Neural crest cell (in vitro differentiated cells): ENCODE data around the gene ZC3H12A. TPM values are rescaled to one million over a fixed set of nuclear protein-coding genes. Genes with fewer than 3 reads are reported as not detected.
"Not testable (repeated sequence)": the region's sequence is repeated elsewhere in the genome, so short reads cannot be mapped to it uniquely, and the experiment has no call there.

ENCODE experiments used
- DNase-seq: peaks from one replicate; pipeline ENCODE4 v3.0.0; 2021; ENCODE audit warnings: low read depth, mixed read lengths, low spot score
- H3K27ac Mint-ChIP-seq: one replicate; pipeline ENCODE4 v1.8.0; 2021; ENCODE audit warnings: mild to moderate bottlenecking, mixed read lengths; ENCODE audit not compliant: unreplicated experiment
- H3K27me3 Mint-ChIP-seq: 2 replicates; pipeline ENCODE4 v1.8.0; 2021; ENCODE audit warnings: low read depth, mild to moderate bottlenecking, mixed read lengths
- H3K36me3 Mint-ChIP-seq: 2 replicates; pipeline ENCODE4 v1.8.0; 2021; ENCODE audit warnings: low read depth, mild to moderate bottlenecking, mixed read lengths
- H3K4me1 Mint-ChIP-seq: 2 replicates; pipeline ENCODE4 v1.8.0; 2021; ENCODE audit warnings: mixed read lengths
- H3K4me3 Mint-ChIP-seq: one replicate; pipeline ENCODE4 v1.8.0; 2021; ENCODE audit warnings: mild to moderate bottlenecking, mixed read lengths
- H3K9me3 Mint-ChIP-seq: 2 replicates; pipeline ENCODE4 v1.8.0; 2021; ENCODE audit warnings: mixed read lengths
- CTCF ChIP-seq: fragments of 200-600 bp; sonication (generic); conservative IDR thresholded peaks from 2 replicates; pipeline ENCODE4 v1.5.0; 2021; ENCODE audit warnings: antibody characterized with exemption, mild to moderate bottlenecking
- total RNA-seq: library from RNA; stranded (reverse); gene quantifications from 2 replicates; pipeline ENCODE4 v1.2.1, GENCODE V29; 2021

ZC3H12A gene
- total RNA-seq, 1 donor from 2014 or later, result 3.6 TPM

GRCh38 chr1:37498872-37499617 is 24.7 kb downstream of the ZC3H12A start:
- DNase-seq, result no peak
- no peak for TF ChIP-seq CTCF
- Mint-ChIP-seq H3K4me1 (no peaks in the 10 kb centered on the region), H3K9me3 (no peaks in the 10 kb centered on the region), H3K36me3 (peaks cover 4% of the 10 kb centered on the region), H3K27ac (no peak overlapping the region), H3K27me3 (no peaks in the 10 kb centered on the region), H3K4me3 (no peak overlapping the region)

- no peaks in the 10 kb centered on the region for H3K4me1 Mint-ChIP-seq
- H3K9me3 Mint-ChIP-seq, result no peaks in the 10 kb centered on the region
- no peak overlapping the region for H3K27ac Mint-ChIP-seq
- no peaks in the 10 kb centered on the region for H3K27me3 Mint-ChIP-seq
- no peak for DNase-seq
- H3K36me3 Mint-ChIP-seq, result peaks cover 10% of the 10 kb centered on the region
- TF ChIP-seq CTCF, result no peak
- no peak overlapping the region for H3K4me3 Mint-ChIP-seq
These were observed 27.3 kb downstream of the ZC3H12A start for GRCh38 chr1:37501661-37502060.

- no peak overlapping the region for H3K27ac Mint-ChIP-seq
- H3K36me3 Mint-ChIP-seq, result peaks cover 10% of the 10 kb centered on the region
- H3K4me3 Mint-ChIP-seq, result no peak overlapping the region
- no peak for TF ChIP-seq CTCF
- no peaks in the 10 kb centered on the region for H3K27me3 Mint-ChIP-seq
- no peaks in the 10 kb centered on the region for H3K4me1 Mint-ChIP-seq
- DNase-seq, result no peak
- no peaks in the 10 kb centered on the region for H3K9me3 Mint-ChIP-seq
These were observed 27.7 kb downstream of the ZC3H12A start for GRCh38 chr1:37502104-37502503.

GRCh38 chr1:37502791-37503190 is 28.4 kb downstream of the ZC3H12A start:
- H3K27me3 Mint-ChIP-seq, DNase-seq: not testable (repeated sequence)

GRCh38 chr1:37506740-37507139 is 32.4 kb downstream of the ZC3H12A start:
- no peak overlapping the region for H3K4me3 Mint-ChIP-seq
- H3K27ac Mint-ChIP-seq, result no peak overlapping the region
- no peaks in the 10 kb centered on the region for H3K9me3 Mint-ChIP-seq
- no peak for TF ChIP-seq CTCF
- no peak for DNase-seq
- H3K27me3 Mint-ChIP-seq, result no peaks in the 10 kb centered on the region
- peaks cover 1% of the 10 kb centered on the region for H3K4me1 Mint-ChIP-seq
- peaks cover 15% of the 10 kb centered on the region for H3K36me3 Mint-ChIP-seq

More at GRCh38 chr1:37502791-37503190, 28.4 kb downstream of the ZC3H12A start:
- H3K27ac Mint-ChIP-seq, H3K4me1 Mint-ChIP-seq, H3K4me3 Mint-ChIP-seq, H3K9me3 Mint-ChIP-seq: not testable (repeated sequence)
- peaks cover 14% of the 10 kb centered on the region for H3K36me3 Mint-ChIP-seq

- Mint-ChIP-seq H3K4me1 (peaks cover 14% of the 10 kb centered on the region), H3K27ac (no peak overlapping the region), H3K36me3 (peaks cover 15% of the 10 kb centered on the region), H3K27me3 (no peaks in the 10 kb centered on the region), H3K9me3 (no peaks in the 10 kb centered on the region), H3K4me3 (peak overlapping the region; percentile 36)
- peak; percentile 29 for TF ChIP-seq CTCF
- DNase-seq, result no peak
These were observed 34.8 kb downstream of the ZC3H12A start for GRCh38 chr1:37509181-37509580.
